ENCODE data around the gene ZBTB40.

The ZBTB40 gene

DNA sequence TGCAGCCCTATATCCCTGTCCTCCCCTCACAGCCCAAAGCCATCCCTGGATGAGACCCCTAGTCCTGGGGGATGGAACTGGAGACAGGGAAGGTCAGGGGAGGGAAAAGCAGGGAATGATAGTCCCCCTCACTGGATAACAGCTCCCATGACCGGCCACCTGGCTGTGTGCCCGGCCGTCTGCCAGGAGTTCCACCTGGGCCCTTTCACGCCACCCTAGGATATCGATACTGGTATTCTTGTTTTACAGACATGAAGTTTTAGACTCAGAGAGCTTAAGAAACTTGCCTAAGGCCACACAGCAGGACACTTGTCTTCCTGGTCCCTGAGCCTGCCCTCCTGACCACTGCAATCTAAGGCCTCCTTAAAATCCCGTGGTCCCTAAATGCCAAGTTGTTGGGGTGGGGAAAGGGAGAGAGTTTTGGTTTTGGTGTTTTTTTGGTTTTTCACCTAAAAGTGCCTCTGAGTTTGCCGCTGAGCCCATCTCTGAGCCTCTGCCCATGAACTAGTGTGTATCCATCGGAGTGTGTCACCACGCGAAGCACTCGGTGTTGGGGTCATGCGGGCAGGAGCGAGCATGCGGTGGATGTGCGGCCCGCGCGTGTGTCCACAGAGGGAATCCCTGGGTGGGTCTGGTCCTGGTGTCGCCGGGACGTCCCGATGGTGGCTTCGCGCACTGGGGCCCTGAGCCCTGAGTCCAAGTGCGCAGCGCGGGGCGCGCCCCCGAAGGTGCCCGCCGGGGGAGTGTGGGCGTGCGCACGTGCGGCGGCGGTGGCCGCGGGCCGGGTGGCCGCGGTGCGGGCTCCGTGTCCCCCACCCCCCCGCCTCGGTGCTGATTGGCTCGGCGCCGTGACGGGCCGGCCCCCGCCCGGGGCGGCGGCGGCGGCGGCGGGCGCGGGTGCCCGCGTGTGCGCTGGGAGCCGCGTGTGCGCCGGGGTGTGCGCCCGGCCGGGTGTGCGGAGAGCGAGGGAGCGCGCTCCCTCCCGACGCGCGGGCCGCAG is 111.2 kb downstream of the ZBTB40 start, which contains the start of gene EPHA8:
EPHA8 (plus strand) TSS at position 906 of the 1,000 bp plus-strand sequence. CDS start 147 bp downstream, outside the sequence.
- no peaks in the 10 kb centered on the region for H3F3A ChIP-seq (ENCODE audit: insufficient read depth, low read length)
- no peaks in the 10 kb centered on the region for H4K20me1 ChIP-seq (ENCODE audit: insufficient read depth, low read length)
- H3K9ac ChIP-seq (ENCODE audit: low read length) = no peak within 1 kb of the TSS
- TF ChIP-seq EZH2phosphoT487 (IDR thresholded peaks at IDR 0.05; ENCODE audit: low read length) = no peak
- TF ChIP-seq, protein P1, sequence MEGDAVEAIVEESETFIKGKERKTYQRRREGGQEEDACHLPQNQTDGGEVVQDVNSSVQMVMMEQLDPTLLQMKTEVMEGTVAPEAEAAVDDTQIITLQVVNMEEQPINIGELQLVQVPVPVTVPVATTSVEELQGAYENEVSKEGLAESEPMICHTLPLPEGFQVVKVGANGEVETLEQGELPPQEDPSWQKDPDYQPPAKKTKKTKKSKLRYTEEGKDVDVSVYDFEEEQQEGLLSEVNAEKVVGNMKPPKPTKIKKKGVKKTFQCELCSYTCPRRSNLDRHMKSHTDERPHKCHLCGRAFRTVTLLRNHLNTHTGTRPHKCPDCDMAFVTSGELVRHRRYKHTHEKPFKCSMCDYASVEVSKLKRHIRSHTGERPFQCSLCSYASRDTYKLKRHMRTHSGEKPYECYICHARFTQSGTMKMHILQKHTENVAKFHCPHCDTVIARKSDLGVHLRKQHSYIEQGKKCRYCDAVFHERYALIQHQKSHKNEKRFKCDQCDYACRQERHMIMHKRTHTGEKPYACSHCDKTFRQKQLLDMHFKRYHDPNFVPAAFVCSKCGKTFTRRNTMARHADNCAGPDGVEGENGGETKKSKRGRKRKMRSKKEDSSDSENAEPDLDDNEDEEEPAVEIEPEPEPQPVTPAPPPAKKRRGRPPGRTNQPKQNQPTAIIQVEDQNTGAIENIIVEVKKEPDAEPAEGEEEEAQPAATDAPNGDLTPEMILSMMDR (IDR thresholded peaks at IDR 0.05; ENCODE audit: low read length) = no peak
- TF ChIP-seq EZH2 (optimal IDR thresholded peaks at IDR 0.05; ENCODE audit: low read depth, low read length) = no peak
- H3K9me2 ChIP-seq (replicated peaks; ENCODE audit: insufficient read depth, low read length) = no peaks in the 10 kb centered on the region
- H3K4me1 ChIP-seq (ENCODE audit: low read length) = no peaks in the 10 kb centered on the region
- DNase-seq = no peak
- H2AFZ ChIP-seq (ENCODE audit: low read length) = no peak within 1 kb of the TSS
- no peaks in the 10 kb centered on the region for H3K36me3 ChIP-seq (replicated peaks; ENCODE audit: insufficient read depth, low read length)
- no peak within 1 kb of the TSS for H3K4me3 ChIP-seq (ENCODE audit: low read length)
- H3K79me2 ChIP-seq (ENCODE audit: low read length) = no peaks in the 10 kb centered on the region
- H3K4me2 ChIP-seq (ENCODE audit: low read depth, low read length) = no peak within 1 kb of the TSS
- no peaks in the 10 kb centered on the region for H3K9me3 ChIP-seq (replicated peaks; ENCODE audit: insufficient read depth, low read length)
- H3K27ac ChIP-seq (ENCODE audit: low read length) = no peak within 1 kb of the TSS
- peaks cover 92% of the 10 kb centered on the region for H3K27me3 ChIP-seq (replicated peaks; ENCODE audit: insufficient read depth, low read length)

DNA sequence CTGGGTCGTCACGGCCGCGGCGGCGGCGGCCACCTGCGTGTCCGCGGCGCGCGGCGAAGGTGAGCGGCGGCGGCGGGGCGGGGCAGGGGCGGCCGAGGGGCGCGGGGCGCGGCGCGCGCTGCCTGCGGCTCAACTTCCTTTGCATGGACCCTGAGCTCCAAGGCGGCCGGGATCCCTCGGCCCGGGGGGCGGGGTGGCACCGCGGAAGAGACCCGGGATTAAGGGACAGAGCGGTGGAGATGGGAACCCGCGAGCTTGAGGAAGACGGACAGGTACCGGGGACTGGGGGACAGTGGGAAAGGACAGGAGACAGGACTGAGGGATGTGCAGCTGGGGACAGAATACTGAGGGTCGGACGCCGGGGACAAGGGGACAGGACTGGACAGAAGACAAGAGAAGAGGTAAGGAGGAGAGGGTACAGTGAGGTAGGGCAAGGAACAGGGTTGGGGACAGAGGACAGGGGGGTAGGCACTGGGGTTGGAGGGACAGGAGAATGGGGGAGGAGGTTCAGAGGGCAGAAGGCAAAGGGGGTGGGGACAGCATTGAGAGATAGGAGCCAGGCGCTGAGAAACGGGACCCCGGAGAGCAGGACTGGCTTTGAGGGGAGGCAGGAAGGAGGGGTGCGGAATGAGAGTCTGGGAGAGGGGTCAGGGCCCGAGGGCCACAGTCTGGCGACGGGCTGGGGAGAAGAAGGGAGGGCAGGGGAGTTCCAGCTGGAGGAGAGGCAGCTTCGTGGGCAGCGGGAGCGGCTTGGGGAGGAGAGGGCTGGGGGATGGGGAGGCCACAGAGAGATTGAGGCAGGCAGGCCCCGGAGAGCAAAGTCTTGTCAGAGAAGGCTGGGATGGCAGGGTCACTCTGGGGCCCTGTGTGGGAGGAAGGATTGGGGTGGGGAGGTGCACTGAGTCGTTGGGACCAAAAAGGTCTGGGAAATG is 112.3 kb downstream of the ZBTB40 start:
- Histone ChIP-seq H3K27me3 (replicated peaks; ENCODE audit: insufficient read depth, low read length) (peaks cover 94% of the 10 kb centered on the region), H3K9ac (ENCODE audit: low read length) (no peak overlapping the region), H3F3A (ENCODE audit: insufficient read depth, low read length) (no peaks in the 10 kb centered on the region), H3K4me1 (ENCODE audit: low read length) (no peaks in the 10 kb centered on the region), H3K79me2 (ENCODE audit: low read length) (no peaks in the 10 kb centered on the region), H3K9me3 (replicated peaks; ENCODE audit: insufficient read depth, low read length) (no peaks in the 10 kb centered on the region), H3K4me3 (ENCODE audit: low read length) (no peak overlapping the region), H4K20me1 (ENCODE audit: insufficient read depth, low read length) (no peaks in the 10 kb centered on the region), H3K27ac (ENCODE audit: low read length) (no peak overlapping the region), H3K36me3 (replicated peaks; ENCODE audit: insufficient read depth, low read length) (no peaks in the 10 kb centered on the region), H3K9me2 (replicated peaks; ENCODE audit: insufficient read depth, low read length) (no peaks in the 10 kb centered on the region), H2AFZ (ENCODE audit: low read length) (no peak overlapping the region), H3K4me2 (ENCODE audit: low read depth, low read length) (no peak overlapping the region)
- no peak for DNase-seq
- TF ChIP-seq, protein P1 (IDR thresholded peaks at IDR 0.05; ENCODE audit: low read length) = no peak
- TF ChIP-seq EZH2 (optimal IDR thresholded peaks at IDR 0.05; ENCODE audit: low read depth, low read length) (no peak), EZH2phosphoT487 (IDR thresholded peaks at IDR 0.05; ENCODE audit: low read length) (no peak)

DNA sequence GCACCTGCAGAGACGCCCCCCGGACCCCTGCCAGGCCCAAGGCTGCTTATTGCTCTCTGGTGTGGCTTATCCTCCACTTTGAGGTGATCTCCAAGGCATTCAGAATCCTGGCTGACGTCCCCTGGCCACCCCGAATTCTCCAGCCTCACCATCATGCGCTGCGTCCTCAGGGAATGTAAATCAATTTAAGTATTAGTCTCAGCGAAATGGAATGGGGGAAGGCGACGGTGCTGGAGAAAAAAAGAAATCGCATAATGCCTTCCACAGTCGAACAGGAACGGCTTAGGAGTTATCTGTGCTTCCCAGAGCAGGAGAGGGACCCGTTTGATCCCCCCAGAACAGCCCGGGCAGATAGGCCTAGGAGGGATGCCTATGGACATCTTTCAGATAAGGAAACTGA is 114.5 kb downstream of the ZBTB40 start:
- Histone ChIP-seq H3K4me2 (ENCODE audit: low read depth, low read length) (no peak overlapping the region), H3K4me1 (ENCODE audit: low read length) (no peaks in the 10 kb centered on the region), H3K9ac (ENCODE audit: low read length) (no peak overlapping the region), H3K36me3 (replicated peaks; ENCODE audit: insufficient read depth, low read length) (no peaks in the 10 kb centered on the region), H3K27me3 (replicated peaks; ENCODE audit: insufficient read depth, low read length) (peaks cover 94% of the 10 kb centered on the region), H3K9me2 (replicated peaks; ENCODE audit: insufficient read depth, low read length) (no peaks in the 10 kb centered on the region), H2AFZ (ENCODE audit: low read length) (no peak overlapping the region), H3K4me3 (ENCODE audit: low read length) (no peak overlapping the region), H4K20me1 (ENCODE audit: insufficient read depth, low read length) (no peaks in the 10 kb centered on the region), H3K27ac (ENCODE audit: low read length) (no peak overlapping the region), H3F3A (ENCODE audit: insufficient read depth, low read length) (no peaks in the 10 kb centered on the region), H3K79me2 (ENCODE audit: low read length) (no peaks in the 10 kb centered on the region), H3K9me3 (replicated peaks; ENCODE audit: insufficient read depth, low read length) (no peaks in the 10 kb centered on the region)
- TF ChIP-seq, protein P1 (IDR thresholded peaks at IDR 0.05; ENCODE audit: low read length) = no peak
- no peak for TF ChIP-seq EZH2phosphoT487 (IDR thresholded peaks at IDR 0.05; ENCODE audit: low read length)
- TF ChIP-seq EZH2 (optimal IDR thresholded peaks at IDR 0.05; ENCODE audit: low read depth, low read length) = no peak
- no peak for DNase-seq
